CD14-positive monocyte (primary cell): ENCODE data around the gene SPIB. TPM values are rescaled to one million over a fixed set of nuclear protein-coding genes. Genes with fewer than 3 reads are reported as not detected.

Source experiments
- DNase-seq, 3 donors: peaks; one replicate each; pipeline ENCODE4 v3.0.0-alpha.2; 2011 to 2022
- H2AFZ ChIP-seq: 2 replicates; pipeline ENCODE4 v1.6.0; 2012; ENCODE audit warnings: mild to moderate bottlenecking, low read depth, low read length, inconsistent platforms; ENCODE audit not compliant: insufficient read depth, poor library complexity, severe bottlenecking
- H3K27ac ChIP-seq, 2 donors: 1 replicate in 1 of 2; 2 replicates in 1 of 2; pipeline ENCODE4 v1.5.1; 2012 to 2013; ENCODE audit warnings: low read length in 2 of 2, control low read depth in 1 of 2, inconsistent platforms in 1 of 2, low read depth in 1 of 2, mild to moderate bottlenecking in 1 of 2
- H3K27me3 ChIP-seq, 2 donors: one replicate each; pipeline versions ENCODE4 v1.6.0 to v1.6.1; 2011 to 2013; ENCODE audit warnings: low read length in 2 of 2; ENCODE audit not compliant: control insufficient read depth in 2 of 2, insufficient read depth in 2 of 2
- H3K36me3 ChIP-seq, 2 donors: replicated peaks in 1 of 2; 1 replicate in 1 of 2; 2 replicates in 1 of 2; pipeline versions ENCODE4 v1.5.1 to v1.6.1; 2012 to 2013; ENCODE audit warnings: low read length in 2 of 2, control low read depth in 1 of 2, inconsistent platforms in 1 of 2, mild to moderate bottlenecking in 1 of 2; ENCODE audit not compliant: insufficient read depth in 2 of 2, control insufficient read depth in 1 of 2
- H3K4me1 ChIP-seq, 2 donors: 1 replicate in 1 of 2; 2 replicates in 1 of 2; pipeline versions ENCODE4 v1.5.1 to v1.6.1; 2012 to 2013; ENCODE audit warnings: low read length in 2 of 2, control low read depth in 1 of 2, inconsistent platforms in 1 of 2, mild to moderate bottlenecking in 1 of 2, moderate library complexity in 1 of 2; ENCODE audit not compliant: insufficient read depth in 2 of 2, control insufficient read depth in 1 of 2
- H3K4me2 ChIP-seq: replicated peaks from 2 replicates; pipeline ENCODE3; 2012; ENCODE audit warnings: low read length, moderate library complexity, mild to moderate bottlenecking; ENCODE audit not compliant: poor library complexity, severe bottlenecking; ENCODE audit errors: extremely low read depth
- H3K4me3 ChIP-seq, 3 experiments: fragments of 200-600 bp in 1 of 3; sonication (generic) in 1 of 3; replicated peaks in 1 of 3; 1 replicate in 2 of 3; 2 replicates in 1 of 3; pipeline ENCODE4 v1.5.1; 2011 to 2013; ENCODE audit warnings: low read length in 3 of 3, mild to moderate bottlenecking in 3 of 3, control low read depth in 2 of 3, low read depth in 2 of 3, inconsistent platforms in 1 of 3, moderate library complexity in 1 of 3
- H3K79me2 ChIP-seq: 2 replicates; pipeline ENCODE4 v1.6.0; 2012; ENCODE audit warnings: mild to moderate bottlenecking, control low read depth, inconsistent platforms, low read length, moderate library complexity; ENCODE audit not compliant: insufficient read depth
- H3K9ac ChIP-seq: 2 replicates; pipeline ENCODE4 v1.6.0; 2017; ENCODE audit warnings: low read length, mild to moderate bottlenecking; ENCODE audit not compliant: insufficient read depth, poor library complexity, severe bottlenecking
- H3K9me3 ChIP-seq, 2 donors: replicated peaks in 1 of 2; 1 replicate in 1 of 2; 2 replicates in 1 of 2; pipeline versions ENCODE4 v1.5.1 to v1.6.1; 2012 to 2013; ENCODE audit warnings: low read length in 2 of 2, control low read depth in 1 of 2; ENCODE audit not compliant: control insufficient read depth in 1 of 2, insufficient read depth in 1 of 2
- H4K20me1 ChIP-seq: 2 replicates; pipeline ENCODE4 v1.6.0; 2012; ENCODE audit warnings: mild to moderate bottlenecking, low read length, control low read depth, moderate library complexity; ENCODE audit not compliant: insufficient read depth
- H3K27ac Mint-ChIP-seq, 7 donors: one replicate each; pipeline ENCODE4 v1.8.0; 2020; ENCODE audit warnings: mild to moderate bottlenecking in 7 of 7, mixed read lengths in 7 of 7, moderate library complexity in 6 of 7, inconsistent platforms in 2 of 7
- H3K27me3 Mint-ChIP-seq, 3 donors: one replicate each; pipeline ENCODE4 v1.8.0; 2021 to 2022; ENCODE audit warnings: low read depth in 3 of 3, mild to moderate bottlenecking in 3 of 3, mixed read lengths in 3 of 3, moderate library complexity in 3 of 3, inconsistent platforms in 1 of 3
- H3K36me3 Mint-ChIP-seq, 2 donors: one replicate each; pipeline ENCODE4 v1.8.0; 2020; ENCODE audit warnings: mixed read lengths in 2 of 2, inconsistent platforms in 1 of 2, mild to moderate bottlenecking in 1 of 2
- H3K4me1 Mint-ChIP-seq: one replicate; pipeline ENCODE4 v1.8.0; 2020; ENCODE audit warnings: mild to moderate bottlenecking, mixed read lengths
- H3K4me3 Mint-ChIP-seq, 2 donors: one replicate each; pipeline ENCODE4 v1.8.0; 2020; ENCODE audit warnings: mild to moderate bottlenecking in 2 of 2, mixed read lengths in 2 of 2, moderate library complexity in 1 of 2
- H3K9me3 Mint-ChIP-seq, 7 donors: one replicate each; pipeline ENCODE4 v1.8.0; 2020 to 2022; ENCODE audit warnings: mixed read lengths in 7 of 7, mild to moderate bottlenecking in 6 of 7, moderate library complexity in 6 of 7, inconsistent platforms in 2 of 7
- WGBS: methylation state at CpG from one replicate; pipeline ENCODE4 v1.1.5; 2013; ENCODE audit warnings: missing lambda C conversion rate; ENCODE audit not compliant: insufficient coverage; 5-methylcytosine and 5-hydroxymethylcytosine counted together
- intact Hi-C, 2 donors: fragments of 100-400 bp; cut with micrococcal nuclease; formaldehyde crosslinking; loops; one replicate each; pipeline versions ENCODE4 v1.15.0 to v1.15.1; 2023
- polyA plus RNA-seq, 3 donors: library from polyadenylated mRNA; depleted of rRNA in 1 of 3; unstranded in 2 of 3; stranded (reverse) in 1 of 3; fragments of 300-500 nt in 2 of 3; fragments of >200 nt in 1 of 3; fragmentation: Illumina TruSeq in 2 of 3; gene quantifications; 1 replicate in 2 of 3; 2 replicates in 1 of 3; pipeline ENCODE4 v1.2.3, GENCODE V29; 2012 to 2021
- TF ChIP-seq, protein P1 (sequence below): fragments of 200-600 bp; IDR thresholded peaks from one replicate; pipeline ENCODE4 v1.8.0; 2022; ENCODE audit warnings: antibody characterized with exemption, mild to moderate bottlenecking

Gene SPIB
- polyA plus RNA-seq, 3 donors: 0.16 to 2.3 (median 0.34) TPM

DNA sequence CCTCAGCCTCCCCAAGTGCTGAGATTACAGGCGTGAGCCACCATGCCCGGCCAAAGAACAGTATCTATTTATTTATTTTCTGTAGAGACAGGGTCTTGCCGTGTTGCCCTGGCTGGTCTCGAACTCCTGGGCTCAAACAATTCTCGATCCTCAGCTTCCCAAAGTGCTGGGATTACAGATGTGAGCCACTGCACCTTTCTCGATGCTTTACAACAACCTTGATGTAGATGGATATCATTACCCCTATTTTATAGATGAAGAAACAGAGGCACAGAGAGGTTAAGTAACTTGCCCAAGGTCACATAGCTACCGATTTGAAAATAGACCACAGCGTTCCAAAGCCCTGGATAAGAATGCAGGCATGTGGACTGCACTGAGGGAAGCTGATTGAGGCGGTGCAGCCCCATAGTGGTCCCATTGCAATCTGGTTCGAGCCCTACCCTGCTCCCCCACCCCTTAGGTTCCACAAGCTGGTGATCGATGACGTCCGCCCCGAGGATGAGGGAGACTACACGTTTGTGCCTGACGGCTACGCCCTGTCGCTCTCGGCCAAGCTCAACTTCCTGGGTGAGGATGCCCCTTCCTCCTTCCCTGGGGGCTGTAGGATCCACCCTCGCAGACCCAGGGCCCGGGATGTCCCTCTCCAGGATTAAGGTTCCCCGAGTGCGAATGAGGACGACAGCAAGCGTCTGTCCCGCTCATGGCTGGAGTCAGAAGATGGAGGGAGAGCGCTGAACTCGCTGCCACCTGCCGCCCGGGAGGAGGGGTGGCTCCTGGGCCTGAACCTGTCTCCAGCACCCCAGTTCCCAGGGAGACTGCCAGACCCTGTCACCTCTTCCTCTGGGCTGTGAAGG is 31.9 kb downstream of the SPIB start:
- WGBS: 74% methylated on average over 15 of the region's 30 CpGs
- TF ChIP-seq, protein P1, sequence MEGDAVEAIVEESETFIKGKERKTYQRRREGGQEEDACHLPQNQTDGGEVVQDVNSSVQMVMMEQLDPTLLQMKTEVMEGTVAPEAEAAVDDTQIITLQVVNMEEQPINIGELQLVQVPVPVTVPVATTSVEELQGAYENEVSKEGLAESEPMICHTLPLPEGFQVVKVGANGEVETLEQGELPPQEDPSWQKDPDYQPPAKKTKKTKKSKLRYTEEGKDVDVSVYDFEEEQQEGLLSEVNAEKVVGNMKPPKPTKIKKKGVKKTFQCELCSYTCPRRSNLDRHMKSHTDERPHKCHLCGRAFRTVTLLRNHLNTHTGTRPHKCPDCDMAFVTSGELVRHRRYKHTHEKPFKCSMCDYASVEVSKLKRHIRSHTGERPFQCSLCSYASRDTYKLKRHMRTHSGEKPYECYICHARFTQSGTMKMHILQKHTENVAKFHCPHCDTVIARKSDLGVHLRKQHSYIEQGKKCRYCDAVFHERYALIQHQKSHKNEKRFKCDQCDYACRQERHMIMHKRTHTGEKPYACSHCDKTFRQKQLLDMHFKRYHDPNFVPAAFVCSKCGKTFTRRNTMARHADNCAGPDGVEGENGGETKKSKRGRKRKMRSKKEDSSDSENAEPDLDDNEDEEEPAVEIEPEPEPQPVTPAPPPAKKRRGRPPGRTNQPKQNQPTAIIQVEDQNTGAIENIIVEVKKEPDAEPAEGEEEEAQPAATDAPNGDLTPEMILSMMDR: no peak
- H3K36me3 ChIP-seq: no peaks in the 10 kb centered on the region
- peaks cover 0 to 2% of the 10 kb centered on the region in 2 donors for H3K27me3 ChIP-seq
- no peaks in the 10 kb centered on the region for H3K4me1 ChIP-seq
- H3K4me3 ChIP-seq: no peak overlapping the region
- H3K4me3 Mint-ChIP-seq: no peak overlapping the region
- no peaks in the 10 kb centered on the region for H3K36me3 Mint-ChIP-seq
- no peak overlapping the region for H3K9ac ChIP-seq
- DNase-seq: no peak
- no peaks in the 10 kb centered on the region for H4K20me1 ChIP-seq
- H3K4me2 ChIP-seq: no peak overlapping the region
- H3K79me2 ChIP-seq: no peaks in the 10 kb centered on the region
- H3K27me3 Mint-ChIP-seq: peaks cover 8 to 12% (median 10%) of the 10 kb centered on the region in 3 donors
- peak overlapping the region in 1 of 7 donors; percentile 62 for H3K27ac Mint-ChIP-seq
- peaks cover 0 to 7% (median 4%) of the 10 kb centered on the region in 7 donors for H3K9me3 Mint-ChIP-seq
- no peaks in the 10 kb centered on the region for H3K4me1 Mint-ChIP-seq
- H2AFZ ChIP-seq: no peak overlapping the region
- H3K27ac ChIP-seq: no peak overlapping the region
- intact Hi-C loops: no loop called here
- no peaks in the 10 kb centered on the region for H3K9me3 ChIP-seq

DNA sequence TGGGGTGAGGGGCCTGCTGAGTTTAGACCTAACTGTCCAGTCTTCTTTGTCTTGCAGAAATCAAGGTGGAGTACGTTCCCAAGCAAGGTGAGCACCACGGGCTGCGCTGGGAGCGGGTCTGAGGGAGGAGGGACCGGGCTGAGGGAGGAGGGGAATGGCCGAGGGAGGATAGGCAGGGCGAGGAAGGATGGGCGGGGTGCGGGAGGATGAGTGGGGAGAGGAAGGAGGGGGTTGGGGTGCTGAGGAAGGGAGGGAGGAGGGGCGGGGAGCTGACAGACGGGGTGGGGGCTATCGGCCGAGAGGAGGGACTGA is 32.4 kb downstream of the SPIB start:
- no peak overlapping the region for H3K4me3 Mint-ChIP-seq
- 55% methylated on average over 11 of the region's 13 CpGs for WGBS
- intact Hi-C loops: no loop called here

More for the DNA sequence above, 32.4 kb downstream of the SPIB start:
- TF ChIP-seq, protein P1: no peak
- Mint-ChIP-seq H3K27ac (no peak overlapping the region), H3K27me3 (peaks cover 8 to 14% (median 12%) of the 10 kb centered on the region in 3 donors), H3K36me3 (no peaks in the 10 kb centered on the region), H3K4me1 (no peaks in the 10 kb centered on the region), H3K9me3 (peaks cover 0 to 8% (median 4%) of the 10 kb centered on the region in 7 donors)
- H3K4me2 ChIP-seq: no peak overlapping the region
- H3K9ac ChIP-seq: no peak overlapping the region
- H3K4me1 ChIP-seq: no peaks in the 10 kb centered on the region
- no peaks in the 10 kb centered on the region for H3K36me3 ChIP-seq
- no peak overlapping the region for H3K4me3 ChIP-seq
- no peaks in the 10 kb centered on the region for H3K79me2 ChIP-seq
- peaks cover 0 to 2% of the 10 kb centered on the region in 2 donors for H3K27me3 ChIP-seq
- H2AFZ ChIP-seq: no peak overlapping the region
- no peaks in the 10 kb centered on the region for H3K9me3 ChIP-seq
- H3K27ac ChIP-seq: no peak overlapping the region
- DNase-seq: no peak
- no peaks in the 10 kb centered on the region for H4K20me1 ChIP-seq
